BE2C (cell line): ENCODE data around the gene HOXB6.

ENCODE experiments used
- DNase-seq: peaks from one replicate; pipeline ENCODE4 v3.0.0-alpha.2; 2020
- H3K27me3 ChIP-seq: fragments of 250-450 bp; sonication (Bioruptor Pico); 2 replicates; pipeline ENCODE4 v1.5.1; 2020; ENCODE audit warnings: mild to moderate bottlenecking
- H3K36me3 ChIP-seq: fragments of 250-450 bp; sonication (Bioruptor Pico); 2 replicates; pipeline ENCODE4 v1.5.1; 2020; ENCODE audit warnings: mild to moderate bottlenecking
- H3K4me1 ChIP-seq: fragments of 250-450 bp; sonication (Bioruptor Pico); 2 replicates; pipeline ENCODE4 v1.5.1; 2020
- H3K4me3 ChIP-seq: 2 replicates; pipeline ENCODE4 v1.5.1; 2011; ENCODE audit warnings: low read depth, low read length
- H3K9me3 ChIP-seq: fragments of 250-450 bp; sonication (Bioruptor Pico); 2 replicates; pipeline ENCODE4 v1.5.1; 2020
- CTCF ChIP-seq: IDR thresholded peaks from 2 replicates; pipeline ENCODE4 v1.5.1; 2012; ENCODE audit warnings: mild to moderate bottlenecking, low read depth, low read length

Gene HOXB6

GRCh38 chr17:48569674-48570324 lies 35.0 kb downstream of the HOXB6 start:
- peaks cover 100% of the 10 kb centered on the region for H3K27me3 ChIP-seq
- H3K36me3 ChIP-seq, result no peaks in the 10 kb centered on the region
- H3K4me1 ChIP-seq, result no peaks in the 10 kb centered on the region
- DNase-seq, result no peak
- no peak overlapping the region for H3K4me3 ChIP-seq
- H3K9me3 ChIP-seq, result no peaks in the 10 kb centered on the region
- no peak for TF ChIP-seq CTCF

GRCh38 chr17:48569240-48569582 lies 35.6 kb downstream of the HOXB6 start:
- no peak for TF ChIP-seq CTCF
- H3K4me3 ChIP-seq, result no peak overlapping the region
- DNase-seq, result no peak
- no peaks in the 10 kb centered on the region for H3K9me3 ChIP-seq
- peaks cover 99% of the 10 kb centered on the region for H3K27me3 ChIP-seq
- H3K36me3 ChIP-seq, result no peaks in the 10 kb centered on the region
- H3K4me1 ChIP-seq, result no peaks in the 10 kb centered on the region

- Histone ChIP-seq H3K9me3 (no peaks in the 10 kb centered on the region), H3K27me3 (peaks cover 99% of the 10 kb centered on the region), H3K4me1 (no peaks in the 10 kb centered on the region), H3K4me3 (no peak overlapping the region), H3K36me3 (no peaks in the 10 kb centered on the region)
- no peak for TF ChIP-seq CTCF
- no peak for DNase-seq
Observed at GRCh38 chr17:48568499-48569239, 36.1 kb downstream of the HOXB6 start.

- no peaks in the 10 kb centered on the region for H3K9me3 ChIP-seq
- no peaks in the 10 kb centered on the region for H3K4me1 ChIP-seq
- H3K27me3 ChIP-seq, result peaks cover 99% of the 10 kb centered on the region
- no peak for TF ChIP-seq CTCF
- no peaks in the 10 kb centered on the region for H3K36me3 ChIP-seq
- no peak overlapping the region for H3K4me3 ChIP-seq
- no peak for DNase-seq
Observed at GRCh38 chr17:48567646-48568354, 37.0 kb downstream of the HOXB6 start.

GRCh38 chr17:48567209-48567608 lies 37.6 kb downstream of the HOXB6 start:
- no peak for TF ChIP-seq CTCF
- no peaks in the 10 kb centered on the region for H3K9me3 ChIP-seq
- no peak for DNase-seq
- H3K27me3 ChIP-seq, result peaks cover 99% of the 10 kb centered on the region
- H3K4me1 ChIP-seq, result no peaks in the 10 kb centered on the region
- no peaks in the 10 kb centered on the region for H3K36me3 ChIP-seq
- no peak overlapping the region for H3K4me3 ChIP-seq

- Histone ChIP-seq H3K4me1 (no peaks in the 10 kb centered on the region), H3K9me3 (no peaks in the 10 kb centered on the region), H3K36me3 (no peaks in the 10 kb centered on the region), H3K4me3 (no peak overlapping the region), H3K27me3 (peaks cover 99% of the 10 kb centered on the region)
- no peak for DNase-seq
- TF ChIP-seq CTCF, result no peak
Observed at GRCh38 chr17:48566717-48567116, 38.1 kb downstream of the HOXB6 start.
